HCT116 (cell line): ENCODE data around the gene TFF2. TPM values are rescaled to one million over a fixed set of nuclear protein-coding genes. Genes with fewer than 3 reads are reported as not detected.

Experiments
- ATAC-seq: fragments of 200-7000 bp; cut with Tn5 transposase; 2 replicates; pipeline ENCODE4 v1.9.1; 2020; ENCODE audit warnings: mild to moderate bottlenecking, moderate library complexity
- BruUV-seq: library from RNA; stranded (reverse); fragments of 400-500 nt; replicated peaks from 2 replicates; lab custom pipeline; 2021; lab: Mats Ljungman, UMichigan
- CTCF ChIA-PET: fragments of 300-600 bp; sonication (Branson Sonifier 250); formaldehyde crosslinking; loops from one replicate; lab custom pipeline; 2021; ENCODE audit warnings: antibody characterized with exemption; lab: Charles Lee
- POLR2A ChIA-PET: fragments of 300-600, 350-600 bp; sonication (Branson Sonifier 250); formaldehyde crosslinking; loops from one replicate; lab custom pipeline; 2021; ENCODE audit warnings: antibody characterized with exemption; lab: Charles Lee
- RAD21 ChIA-PET, 2 experiments: fragments of 300-600 bp; sonication (Branson Sonifier 250); formaldehyde crosslinking; loops; one replicate each; lab custom pipeline; 2023; ENCODE audit warnings: low total read pairs in 2 of 2; ENCODE audit not compliant: uncharacterized antibody in 2 of 2, unreplicated experiment in 2 of 2, low non-redundant PET in 1 of 2; lab: Charles Lee
- DNase-seq: peaks from one replicate; pipeline ENCODE4 v3.0.0-alpha.2; 2010; ENCODE audit warnings: low read depth, low spot score
- H2AFZ ChIP-seq: fragments of 200-600 bp; shearing (Covaris generic), sonication (generic); 2 replicates; pipeline ENCODE4 v1.6.1; 2017; ENCODE audit warnings: low read depth, mixed run types, mixed read lengths, antibody characterized with exemption, low read length; ENCODE audit not compliant: poor library complexity, severe bottlenecking
- H3K27ac ChIP-seq: 2 replicates; pipeline ENCODE4 v1.5.1; 2012; ENCODE audit warnings: low read depth, low read length
- H3K27me3 ChIP-seq: fragments of 200-600 bp; sonication (generic); 2 replicates; pipeline ENCODE4 v1.6.1; 2016; ENCODE audit warnings: mixed run types, low read length, mixed read lengths; ENCODE audit not compliant: insufficient read depth
- H3K36me3 ChIP-seq, 2 experiments: fragments of 200-500 bp in 1 of 2; fragments of 200-600 bp in 1 of 2; sonication (Bioruptor generic) in 1 of 2; sonication (generic) in 1 of 2; 2 replicates each; pipeline versions ENCODE4 v1.5.1 to v1.6.1; 2014 to 2016; ENCODE audit warnings: low read length in 2 of 2, inconsistent platforms in 1 of 2, mixed read lengths in 1 of 2, mixed run types in 1 of 2; ENCODE audit not compliant: insufficient read depth in 2 of 2, control insufficient read depth in 1 of 2
- H3K4me1 ChIP-seq, 2 experiments: fragments of 200-600 bp in 1 of 2; sonication (generic) in 1 of 2; 2 replicates each; pipeline versions ENCODE4 v1.5.1 to v1.6.1; 2012 to 2017; ENCODE audit warnings: low read length in 2 of 2, inconsistent platforms in 1 of 2, mild to moderate bottlenecking in 1 of 2, mixed read lengths in 1 of 2, mixed run types in 1 of 2, moderate library complexity in 1 of 2; ENCODE audit not compliant: insufficient read depth in 2 of 2, control insufficient read depth in 1 of 2
- H3K4me2 ChIP-seq: fragments of 200-600 bp; sonication (generic); 2 replicates; pipeline ENCODE4 v1.6.1; 2017; ENCODE audit warnings: mixed run types, low read length, mixed read lengths
- H3K4me3 ChIP-seq, 2 experiments: fragments of 200-600 bp in 1 of 2; sonication (generic) in 1 of 2; replicated peaks in 1 of 2; 2 replicates each; pipeline ENCODE4 v1.5.1; 2011 to 2016; ENCODE audit warnings: low read length in 2 of 2, control low read depth in 1 of 2, low read depth in 1 of 2, mild to moderate bottlenecking in 1 of 2, mixed read lengths in 1 of 2, mixed run types in 1 of 2
- H3K79me2 ChIP-seq: fragments of 200-600 bp; sonication (generic); 2 replicates; pipeline ENCODE4 v1.6.1; 2017; ENCODE audit warnings: mild to moderate bottlenecking, mixed run types, low read length, moderate library complexity, mixed read lengths; ENCODE audit not compliant: insufficient read depth
- H3K9ac ChIP-seq: fragments of 200-600 bp; sonication (generic); 2 replicates; pipeline ENCODE4 v1.6.1; 2016; ENCODE audit warnings: low read length, mixed read lengths
- H3K9me2 ChIP-seq: fragments of 200-600 bp; sonication (generic), shearing (Covaris generic); 2 replicates; pipeline ENCODE4 v1.6.1; 2017; ENCODE audit warnings: mixed run types, mild to moderate bottlenecking, moderate library complexity; ENCODE audit not compliant: insufficient read depth
- H3K9me3 ChIP-seq, 2 experiments: fragments of 200-500 bp in 1 of 2; fragments of 200-600 bp in 1 of 2; sonication (Bioruptor generic) in 1 of 2; sonication (generic) in 1 of 2; 2 replicates each; pipeline ENCODE4 v1.6.1; 2014 to 2017; ENCODE audit warnings: low read length in 2 of 2, mixed read lengths in 2 of 2, inconsistent platforms in 1 of 2, low read depth in 1 of 2, mild to moderate bottlenecking in 1 of 2, mixed run types in 1 of 2, moderate library complexity in 1 of 2; ENCODE audit not compliant: control insufficient read depth in 1 of 2, insufficient read depth in 1 of 2
- H4K20me1 ChIP-seq: fragments of 200-600 bp; sonication (generic), shearing (Covaris generic); 2 replicates; pipeline ENCODE4 v1.6.1; 2017; ENCODE audit warnings: mixed run types, mild to moderate bottlenecking, moderate library complexity; ENCODE audit not compliant: insufficient read depth
- ATF3 ChIP-seq: IDR thresholded peaks from 2 replicates; pipeline ENCODE4 v1.6.1; 2012
- ELF1 ChIP-seq: IDR thresholded peaks from 2 replicates; pipeline ENCODE4 v1.6.1; 2012; ENCODE audit warnings: low read depth, borderline replicate concordance
- EZH2 ChIP-seq: fragments of 200-600 bp; sonication (generic); IDR thresholded peaks from 2 replicates; pipeline ENCODE4 v1.6.1; 2017; ENCODE audit warnings: antibody characterized with exemption, mixed run types
- MAX ChIP-seq: IDR thresholded peaks from 2 replicates; pipeline ENCODE4 v1.6.1; 2012
- POLR2AphosphoS5 ChIP-seq: IDR thresholded peaks from 2 replicates; pipeline ENCODE4 v1.6.1; 2011; ENCODE audit warnings: mild to moderate bottlenecking, low read depth, low read length, moderate library complexity
- RAD21 ChIP-seq: IDR thresholded peaks from 2 replicates; pipeline ENCODE4 v1.6.1; 2012; ENCODE audit warnings: low read depth, mild to moderate bottlenecking
- REST ChIP-seq: IDR thresholded peaks from 2 replicates; pipeline ENCODE4 v1.6.1; 2012; ENCODE audit warnings: low read depth
- SP1 ChIP-seq: IDR thresholded peaks from 2 replicates; pipeline ENCODE4 v1.6.1; 2012; ENCODE audit warnings: low read depth
- TCF7L2 ChIP-seq: IDR thresholded peaks from 2 replicates; pipeline ENCODE4 v1.7.0; 2011; ENCODE audit warnings: borderline replicate concordance, inconsistent platforms; ENCODE audit not compliant: insufficient read depth, insufficient read length; ENCODE audit errors: extremely low read depth
- ZBTB33 ChIP-seq: IDR thresholded peaks from 2 replicates; pipeline ENCODE4 v1.6.1; 2011; ENCODE audit warnings: mild to moderate bottlenecking, low read length, moderate library complexity; ENCODE audit not compliant: insufficient replicate concordance; ENCODE audit errors: extremely low read depth
- ZFX ChIP-seq: fragments of 450-650 bp; IDR thresholded peaks from 2 replicates; pipeline ENCODE4 v1.6.1; 2017
- intact Hi-C: fragments of 100-400 bp; cut with micrococcal nuclease; formaldehyde crosslinking; loops from 2 replicates; pipeline ENCODE4 v1.10.0; 2022
- total RNA-seq: library from RNA; stranded (reverse); gene quantifications from one replicate; pipeline ENCODE4 v1.2.1, GENCODE V29; 2021; ENCODE audit not compliant: unreplicated experiment
- TF ChIP-seq, protein P1 (sequence below), 3 experiments: fragments of 200-600 bp in 1 of 3; sonication (generic) in 1 of 3; IDR thresholded peaks in 2 of 3; conservative IDR thresholded peaks in 1 of 3; 2 replicates each; pipeline ENCODE4 v1.5.1; 2012 to 2017; ENCODE audit warnings: low read depth in 2 of 3, low read length in 2 of 3, antibody characterized with exemption in 1 of 3, borderline replicate concordance in 1 of 3, control low read depth in 1 of 3, mild to moderate bottlenecking in 1 of 3, mixed read lengths in 1 of 3, mixed run types in 1 of 3, moderate library complexity in 1 of 3; ENCODE audit not compliant: insufficient read depth in 1 of 3

The TFF2 gene
- total RNA-seq, 1 experiment from 2014 or later: not detected

DNA sequence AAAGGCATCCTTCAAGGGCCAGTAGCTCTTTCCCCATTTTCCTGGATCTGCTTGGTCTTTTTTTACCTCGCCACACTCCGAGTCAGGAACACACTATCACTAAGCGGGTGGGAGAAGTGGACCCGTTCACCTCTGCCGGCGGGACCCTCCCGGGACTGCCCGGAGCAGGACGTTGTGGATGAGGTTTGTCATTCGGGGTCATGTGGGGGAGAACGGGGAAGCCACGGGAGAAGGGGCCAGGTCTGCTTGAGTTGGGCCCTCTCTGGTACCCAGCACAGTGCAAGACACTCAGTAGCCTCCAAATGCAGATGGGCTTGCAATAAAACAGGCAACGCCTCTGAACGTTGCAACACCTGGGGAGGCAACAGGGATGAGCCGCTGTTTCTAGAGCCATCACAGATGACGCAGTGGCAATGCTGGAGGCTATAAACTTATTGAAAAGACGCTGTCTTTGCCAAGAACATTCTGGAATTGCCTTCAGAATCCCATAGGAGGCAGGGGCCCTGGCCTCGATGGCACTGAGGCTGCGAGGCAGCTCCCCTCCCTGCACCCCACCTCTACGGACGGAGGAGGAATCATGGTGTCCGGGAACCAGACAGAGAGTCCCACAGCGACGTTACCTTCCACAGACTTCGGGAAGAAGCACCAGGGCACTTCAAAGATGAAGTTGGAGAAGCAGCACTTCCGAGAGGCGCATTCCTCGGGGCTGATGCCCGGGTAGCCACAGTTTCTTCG is 3.8 kb downstream of the TFF2 start:
- intact Hi-C loops: no loop called here
- H3K9ac ChIP-seq: no peak overlapping the region
- H3K4me2 ChIP-seq: no peak overlapping the region
- no TSS peak for BruUV-seq
- ATAC-seq (no peak), DNase-seq (no peak)
- H3K36me3 ChIP-seq: no peaks in the 10 kb centered on the region
- TF ChIP-seq ZFX (no peak), ATF3 (no peak), TCF7L2 (no peak), ZBTB33 (no peak), SP1 (no peak), RAD21 (no peak), EZH2 (no peak), REST (no peak), POLR2AphosphoS5 (no peak), MAX (no peak), ELF1 (no peak)
- TF ChIP-seq, protein P1, sequence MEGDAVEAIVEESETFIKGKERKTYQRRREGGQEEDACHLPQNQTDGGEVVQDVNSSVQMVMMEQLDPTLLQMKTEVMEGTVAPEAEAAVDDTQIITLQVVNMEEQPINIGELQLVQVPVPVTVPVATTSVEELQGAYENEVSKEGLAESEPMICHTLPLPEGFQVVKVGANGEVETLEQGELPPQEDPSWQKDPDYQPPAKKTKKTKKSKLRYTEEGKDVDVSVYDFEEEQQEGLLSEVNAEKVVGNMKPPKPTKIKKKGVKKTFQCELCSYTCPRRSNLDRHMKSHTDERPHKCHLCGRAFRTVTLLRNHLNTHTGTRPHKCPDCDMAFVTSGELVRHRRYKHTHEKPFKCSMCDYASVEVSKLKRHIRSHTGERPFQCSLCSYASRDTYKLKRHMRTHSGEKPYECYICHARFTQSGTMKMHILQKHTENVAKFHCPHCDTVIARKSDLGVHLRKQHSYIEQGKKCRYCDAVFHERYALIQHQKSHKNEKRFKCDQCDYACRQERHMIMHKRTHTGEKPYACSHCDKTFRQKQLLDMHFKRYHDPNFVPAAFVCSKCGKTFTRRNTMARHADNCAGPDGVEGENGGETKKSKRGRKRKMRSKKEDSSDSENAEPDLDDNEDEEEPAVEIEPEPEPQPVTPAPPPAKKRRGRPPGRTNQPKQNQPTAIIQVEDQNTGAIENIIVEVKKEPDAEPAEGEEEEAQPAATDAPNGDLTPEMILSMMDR (IDR thresholded peaks at IDR 0.05 in 2 of 3, conservative IDR thresholded peaks at IDR 0.05 in 1 of 3; ENCODE audit: borderline replicate concordance in 1 of 3, insufficient read depth in 1 of 3, low read depth in 2 of 3, low read length in 2 of 3): no peak
- POLR2A ChIA-PET: no interaction called here
- H3K9me2 ChIP-seq: no peaks in the 10 kb centered on the region
- no peaks in the 10 kb centered on the region for H3K27me3 ChIP-seq
- H3K27ac ChIP-seq: no peak overlapping the region
- H2AFZ ChIP-seq: no peak overlapping the region
- RAD21 ChIA-PET: no interaction called here
- H4K20me1 ChIP-seq: no peaks in the 10 kb centered on the region
- no peaks in the 10 kb centered on the region for H3K9me3 ChIP-seq
- H3K79me2 ChIP-seq: no peaks in the 10 kb centered on the region
- H3K4me1 ChIP-seq: no peaks in the 10 kb centered on the region
- H3K4me3 ChIP-seq: no peak overlapping the region
- CTCF ChIA-PET: no interaction called here
